ENCODE measurements around the gene EXOSC2. TPM values are rescaled to one million over a fixed set of nuclear protein-coding genes. Genes with fewer than 3 reads are reported as not detected.

Gene EXOSC2
- total RNA-seq, 1 donor from 2014 or later: 75.5 TPM

GRCh38 chr9:130665431-130666392 lies 27.9 kb upstream of the EXOSC2 start:
- H3K36me3 ChIP-seq: no peaks in the 10 kb centered on the region
- no peaks in the 10 kb centered on the region for H3K79me2 ChIP-seq (ENCODE audit: low read depth)
- H3K4me2 ChIP-seq: peak overlapping the region; percentile 80
- H3K4me1 ChIP-seq: peaks cover 57% of the 10 kb centered on the region
- H3F3A ChIP-seq (ENCODE audit: low read depth): peaks cover 43% of the 10 kb centered on the region
- TF ChIP-seq EZH2phosphoT487 (IDR thresholded peaks at IDR 0.05): peak; percentile 85
- TF ChIP-seq EZH2 (IDR thresholded peaks at IDR 0.05): peak; percentile 87
- TF ChIP-seq, protein P1, sequence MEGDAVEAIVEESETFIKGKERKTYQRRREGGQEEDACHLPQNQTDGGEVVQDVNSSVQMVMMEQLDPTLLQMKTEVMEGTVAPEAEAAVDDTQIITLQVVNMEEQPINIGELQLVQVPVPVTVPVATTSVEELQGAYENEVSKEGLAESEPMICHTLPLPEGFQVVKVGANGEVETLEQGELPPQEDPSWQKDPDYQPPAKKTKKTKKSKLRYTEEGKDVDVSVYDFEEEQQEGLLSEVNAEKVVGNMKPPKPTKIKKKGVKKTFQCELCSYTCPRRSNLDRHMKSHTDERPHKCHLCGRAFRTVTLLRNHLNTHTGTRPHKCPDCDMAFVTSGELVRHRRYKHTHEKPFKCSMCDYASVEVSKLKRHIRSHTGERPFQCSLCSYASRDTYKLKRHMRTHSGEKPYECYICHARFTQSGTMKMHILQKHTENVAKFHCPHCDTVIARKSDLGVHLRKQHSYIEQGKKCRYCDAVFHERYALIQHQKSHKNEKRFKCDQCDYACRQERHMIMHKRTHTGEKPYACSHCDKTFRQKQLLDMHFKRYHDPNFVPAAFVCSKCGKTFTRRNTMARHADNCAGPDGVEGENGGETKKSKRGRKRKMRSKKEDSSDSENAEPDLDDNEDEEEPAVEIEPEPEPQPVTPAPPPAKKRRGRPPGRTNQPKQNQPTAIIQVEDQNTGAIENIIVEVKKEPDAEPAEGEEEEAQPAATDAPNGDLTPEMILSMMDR (IDR thresholded peaks at IDR 0.05): peak; percentile 21
- H3K27me3 ChIP-seq: peaks cover 100% of the 10 kb centered on the region
- Mint-ChIP-seq H3K9me3 (peaks cover 4% of the 10 kb centered on the region), H3K27me3 (ENCODE audit: insufficient read depth, low read depth) (peaks cover 76% of the 10 kb centered on the region), H3K4me1 (peaks cover 31% of the 10 kb centered on the region), H3K4me3 (peak overlapping the region; percentile 78), H3K36me3 (peaks cover 3% of the 10 kb centered on the region), H3K27ac (no peak overlapping the region)
- H3K9ac ChIP-seq: no peak overlapping the region
- no peaks in the 10 kb centered on the region for H3K9me3 ChIP-seq (ENCODE audit: low read depth)
- peak overlapping the region; percentile 77 for H2AFZ ChIP-seq (replicated peaks)
- peaks cover 60% of the 10 kb centered on the region for H4K20me1 ChIP-seq (ENCODE audit: low read depth)
- DNase-seq (ENCODE audit: low spot score): peak; percentile 92
- H3K4me3 ChIP-seq: peak overlapping the region; percentile 40
- no peak overlapping the region for H3K27ac ChIP-seq

- H3K4me3 Mint-ChIP-seq: peak overlapping the region; percentile 70
- H3K79me2 ChIP-seq (ENCODE audit: low read depth): no peaks in the 10 kb centered on the region
- H3F3A ChIP-seq (ENCODE audit: low read depth): peaks cover 34% of the 10 kb centered on the region
- peaks cover 99% of the 10 kb centered on the region for H3K27me3 ChIP-seq
- peaks cover 4% of the 10 kb centered on the region for H3K9me3 Mint-ChIP-seq
- peak; percentile 57 for DNase-seq (ENCODE audit: low spot score)
- H3K4me1 Mint-ChIP-seq: peaks cover 31% of the 10 kb centered on the region
- peak overlapping the region; percentile 77 for H2AFZ ChIP-seq (replicated peaks)
- no peaks in the 10 kb centered on the region for H3K9me3 ChIP-seq (ENCODE audit: low read depth)
- no peak overlapping the region for H3K9ac ChIP-seq
- peaks cover 56% of the 10 kb centered on the region for H4K20me1 ChIP-seq (ENCODE audit: low read depth)
- H3K4me1 ChIP-seq: peaks cover 49% of the 10 kb centered on the region
- H3K27ac Mint-ChIP-seq: no peak overlapping the region
- H3K27ac ChIP-seq: no peak overlapping the region
- peaks cover 3% of the 10 kb centered on the region for H3K36me3 Mint-ChIP-seq
- TF ChIP-seq EZH2 (IDR thresholded peaks at IDR 0.05): peak; percentile 61
- no peak for TF ChIP-seq EZH2phosphoT487 (IDR thresholded peaks at IDR 0.05)
- no peaks in the 10 kb centered on the region for H3K36me3 ChIP-seq
- peak overlapping the region; percentile 40 for H3K4me3 ChIP-seq
- peak overlapping the region; percentile 80 for H3K4me2 ChIP-seq
- peaks cover 76% of the 10 kb centered on the region for H3K27me3 Mint-ChIP-seq (ENCODE audit: insufficient read depth, low read depth)
Measured at GRCh38 chr9:130666393-130667119, 27.0 kb upstream of the EXOSC2 start.

GRCh38 chr9:130667120-130667435 lies 26.5 kb upstream of the EXOSC2 start:
- Histone ChIP-seq H3K4me3 (no peak overlapping the region), H2AFZ (replicated peaks) (no peak overlapping the region)
- H3K27me3 Mint-ChIP-seq (ENCODE audit: insufficient read depth, low read depth): peaks cover 71% of the 10 kb centered on the region

More at GRCh38 chr9:130667120-130667435, 26.5 kb upstream of the EXOSC2 start:
- TF ChIP-seq, protein P1 (IDR thresholded peaks at IDR 0.05): no peak
- no peak for TF ChIP-seq EZH2 (IDR thresholded peaks at IDR 0.05)
- TF ChIP-seq EZH2phosphoT487 (IDR thresholded peaks at IDR 0.05): no peak
- no peak overlapping the region for H3K9ac ChIP-seq
- H3K79me2 ChIP-seq (ENCODE audit: low read depth): no peaks in the 10 kb centered on the region
- no peak overlapping the region for H3K27ac ChIP-seq
- H3F3A ChIP-seq (ENCODE audit: low read depth): peaks cover 29% of the 10 kb centered on the region
- H3K9me3 Mint-ChIP-seq: peaks cover 4% of the 10 kb centered on the region
- no peak overlapping the region for H3K4me3 Mint-ChIP-seq
- H3K27me3 ChIP-seq: peaks cover 99% of the 10 kb centered on the region
- peaks cover 51% of the 10 kb centered on the region for H4K20me1 ChIP-seq (ENCODE audit: low read depth)
- peaks cover 3% of the 10 kb centered on the region for H3K36me3 Mint-ChIP-seq
- peak overlapping the region; percentile 80 for H3K4me2 ChIP-seq
- no peak for DNase-seq (ENCODE audit: low spot score)
- peaks cover 26% of the 10 kb centered on the region for H3K4me1 Mint-ChIP-seq
- no peak overlapping the region for H3K27ac Mint-ChIP-seq
- no peaks in the 10 kb centered on the region for H3K36me3 ChIP-seq
- H3K9me3 ChIP-seq (ENCODE audit: low read depth): no peaks in the 10 kb centered on the region
- peaks cover 44% of the 10 kb centered on the region for H3K4me1 ChIP-seq
